Hematopoietic multipotent progenitor cell treated with erythropoietin and hydrocortisone succinate and interleukin-3 and kit ligand, for 15 days (in vitro differentiated cells): ENCODE data around the gene SHC4.
"Not testable (repeated sequence)": the region's sequence is repeated elsewhere in the genome, so short reads cannot be mapped to it uniquely, and the experiment has no call there.

Experiments used
- DNase-seq: peaks from one replicate; pipeline ENCODE4 v3.0.0-alpha.2; 2015; ENCODE audit warnings: low spot score

SHC4 gene

GRCh38 chr15:48794697-48795134 lies 169.0 kb downstream of the SHC4 start:
- DNase-seq = no peak

DNA sequence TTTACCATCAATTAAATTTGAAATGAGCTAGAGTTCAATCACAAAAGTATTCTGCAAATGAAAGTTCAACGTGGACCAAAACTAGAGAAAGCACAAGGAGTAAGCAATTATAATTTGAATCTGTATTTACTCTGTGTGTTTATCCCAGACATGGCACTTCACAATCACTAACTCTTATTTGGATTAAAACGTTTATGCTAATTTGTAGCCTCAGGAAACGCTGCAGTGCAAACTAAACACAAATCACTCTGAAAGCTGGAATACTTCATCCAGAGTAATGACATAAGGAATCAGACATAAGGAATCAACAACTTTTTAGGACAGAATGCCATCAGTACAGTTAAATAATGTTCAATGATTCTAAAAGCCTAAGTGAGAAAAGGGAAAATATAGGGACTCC lies 171.3 kb downstream of the SHC4 start:
- DNase-seq = no peak

DNA sequence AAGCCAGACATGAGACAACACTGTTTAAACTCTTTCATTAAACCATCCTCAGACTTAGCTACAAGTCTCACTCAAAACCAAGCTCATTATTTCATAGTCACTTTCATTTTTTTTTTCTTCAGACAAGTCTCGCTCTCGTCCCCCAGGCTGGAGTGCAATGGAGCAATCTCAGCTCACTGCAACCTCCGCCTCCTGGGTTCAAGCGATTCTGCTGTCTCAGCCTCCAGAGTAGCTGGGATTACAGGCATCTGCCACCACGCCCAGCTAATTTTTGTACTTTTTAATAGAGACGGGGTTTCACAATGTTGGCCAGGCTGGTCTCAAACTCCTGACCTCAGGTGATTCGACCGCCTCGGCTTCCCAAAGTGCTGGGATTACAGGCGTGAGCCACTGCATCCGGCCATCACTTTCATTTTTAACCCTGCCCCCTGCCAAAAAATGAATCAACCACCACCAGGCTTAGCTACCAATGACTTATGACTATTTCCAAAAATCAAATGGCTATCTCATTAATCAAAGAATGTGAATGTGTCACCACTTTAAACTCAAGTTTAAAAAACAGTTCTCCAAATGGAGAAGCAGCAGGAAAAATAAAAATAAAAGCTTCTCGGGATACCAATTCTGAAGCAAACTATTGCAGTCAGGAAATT lies 173.1 kb downstream of the SHC4 start:
- not testable (repeated sequence) for DNase-seq

GRCh38 chr15:48785712-48786111 lies 178.0 kb downstream of the SHC4 start:
- no peak for DNase-seq

- DNase-seq = no peak
These were observed 178.5 kb downstream of the SHC4 start for GRCh38 chr15:48785195-48785594.

GRCh38 chr15:48784756-48785155 lies 179.0 kb downstream of the SHC4 start:
- no peak for DNase-seq

DNA sequence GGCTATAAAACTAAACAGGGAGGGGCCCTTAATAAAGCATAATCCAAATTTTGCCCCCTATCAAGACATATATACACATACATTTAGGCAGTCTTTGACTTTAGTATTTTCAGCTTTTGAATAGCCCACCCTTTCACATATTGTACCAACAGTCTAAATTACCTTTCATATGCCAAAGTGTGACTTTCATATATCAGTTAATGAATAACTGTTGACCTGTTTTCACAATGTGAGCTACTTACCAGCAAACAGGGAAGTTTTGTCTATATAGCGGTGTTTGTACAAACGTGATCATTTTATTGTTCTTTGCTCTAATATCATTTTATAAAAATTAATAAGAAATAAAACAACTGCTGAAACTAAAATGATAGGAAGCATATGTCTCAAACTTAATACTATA lies 180.8 kb downstream of the SHC4 start:
- no peak for DNase-seq

- DNase-seq = no peak
These were observed 182.1 kb downstream of the SHC4 start for GRCh38 chr15:48781481-48782081.

GRCh38 chr15:48781017-48781416 lies 182.7 kb downstream of the SHC4 start:
- DNase-seq = no peak

DNA sequence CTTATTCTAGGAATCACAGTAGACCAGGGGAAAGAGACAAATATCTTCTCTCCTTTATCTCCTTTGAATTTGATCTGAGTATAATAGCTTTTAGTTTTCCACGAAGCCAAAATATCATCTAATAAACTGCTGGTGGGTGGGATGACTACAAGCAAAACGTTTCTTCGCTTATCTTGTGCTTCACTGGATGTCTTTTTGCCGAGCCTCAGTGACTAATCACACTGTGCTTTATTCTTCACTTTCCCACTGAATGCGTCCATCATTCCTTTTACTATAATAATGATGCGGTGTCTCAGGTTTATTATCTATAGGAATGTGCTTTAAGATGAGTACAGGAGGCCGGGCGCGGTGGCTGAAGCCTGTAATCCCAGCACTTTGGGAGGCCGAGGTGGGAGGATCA lies 185.4 kb downstream of the SHC4 start:
- no peak for DNase-seq

- no peak for DNase-seq
These were observed 185.9 kb downstream of the SHC4 start for GRCh38 chr15:48777645-48778330.

DNA sequence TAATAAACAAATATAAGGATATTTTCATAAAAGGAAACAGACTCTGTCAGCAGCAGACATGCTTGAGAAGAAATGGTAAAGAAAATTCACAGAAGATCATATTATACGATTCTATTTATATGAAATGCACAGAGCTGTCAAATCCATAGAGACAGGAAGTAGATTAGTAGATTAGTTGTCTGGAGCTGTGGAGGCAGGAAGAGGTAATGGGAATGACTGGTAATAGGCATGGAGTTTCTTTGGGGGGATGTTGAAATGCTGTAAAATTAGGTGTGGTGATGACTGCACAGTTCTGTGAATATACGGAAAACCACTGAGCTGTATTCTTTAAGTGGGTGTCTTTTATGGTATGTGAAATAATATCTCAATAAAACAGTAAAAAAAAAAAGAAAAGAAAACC lies 188.2 kb downstream of the SHC4 start:
- no peak for DNase-seq

- DNase-seq = no peak
These were observed 189.2 kb downstream of the SHC4 start for GRCh38 chr15:48774484-48774883.
